Right ventricle myocardium superior (tissue), 1 donor: ENCODE results near the gene C1orf116. TPM values are rescaled to one million over a fixed set of nuclear protein-coding genes. Genes with fewer than 3 reads are reported as not detected.

Experiments
- ATAC-seq: fragments of 200-7000 bp; cut with Tn5 transposase; one replicate; pipeline ENCODE4 v1.9.1; 2020; ENCODE audit warnings: mild to moderate bottlenecking; ENCODE audit not compliant: poor library complexity
- DNase-seq: peaks from one replicate; pipeline ENCODE4 v3.0.0-alpha.2; 2020
- intact Hi-C: fragments of 100-400 bp; cut with DNase I; formaldehyde crosslinking; loops from one replicate; pipeline ENCODE4 v1.11.2; 2022
- long read RNA-seq: library from polyadenylated mRNA; unstranded; transcript quantifications from one replicate; pipeline ENCODE4 v2.0.0, GENCODE V29; 2021
- total RNA-seq: library from RNA; stranded (reverse); fragmentation: NEBNext Ultra II Directional; extraction: Animal tissue kit (Norgen Biotek cat#: 25700); gene quantifications from one replicate; pipeline ENCODE4 v1.2.1, GENCODE V29; 2021
- donor health status: DM: no; HTN: yes; CAD: no; lungs with severe emphysema.

C1orf116 gene
- total RNA-seq, result 0.81 TPM
- long read RNA-seq, partial matches to known transcripts, result 1 of 2 reads
- long read RNA-seq, other reads (novel, unspliced or antisense), result 1 of 2 reads

GRCh38 chr1:207032528-207033017, at the start of gene C1orf116:
Gene C1orf116, minus strand, starts transcription at chr1:207032756. Its CDS starts 5,158 bp downstream, at chr1:207027598.
- DNase-seq (no peak), ATAC-seq (peak; percentile 62)
- intact Hi-C loops, result no loop called here

- DNase-seq (no peak), ATAC-seq (no peak)
- intact Hi-C loops, result no loop called here
Measured at GRCh38 chr1:207081806-207082205, 49.2 kb upstream of the C1orf116 start.

- intact Hi-C loops, result no loop called here
- ATAC-seq (no peak), DNase-seq (no peak)
Measured at GRCh38 chr1:207081088-207081487, 48.5 kb upstream of the C1orf116 start.

- intact Hi-C loops, result no loop called here
- ATAC-seq (no peak), DNase-seq (no peak)
Measured at GRCh38 chr1:207079706-207080241, 47.2 kb upstream of the C1orf116 start.

- DNase-seq, result no peak
- no peak for ATAC-seq
- intact Hi-C loops, result no loop called here
Measured at GRCh38 chr1:207078578-207079132, 46.1 kb upstream of the C1orf116 start.

GRCh38 chr1:207077470-207078377, 45.2 kb upstream of the C1orf116 start:
- ATAC-seq (peak; percentile 84), DNase-seq (no peak)
- intact Hi-C loops, result no loop called here

GRCh38 chr1:207077012-207077411, 44.5 kb upstream of the C1orf116 start:
- peak; percentile 37 for ATAC-seq
- no peak for DNase-seq
- intact Hi-C loops, result no loop called here

- peak; percentile 10 for ATAC-seq
- DNase-seq, result no peak
- intact Hi-C loops, result no loop called here
Measured at GRCh38 chr1:207076181-207076955, 43.8 kb upstream of the C1orf116 start.

GRCh38 chr1:207073906-207074820, 41.6 kb upstream of the C1orf116 start:
- intact Hi-C loops, result no loop called here
- no peak for DNase-seq
- ATAC-seq, result peak; percentile 24

- intact Hi-C loops, result no loop called here
- ATAC-seq (no peak), DNase-seq (no peak)
Measured at GRCh38 chr1:207072233-207072632, 39.7 kb upstream of the C1orf116 start.

- no peak for DNase-seq
- intact Hi-C loops, result no loop called here
- no peak for ATAC-seq
Measured at GRCh38 chr1:207071426-207071825, 38.9 kb upstream of the C1orf116 start.

- ATAC-seq (no peak), DNase-seq (no peak)
- intact Hi-C loops, result no loop called here
Measured at GRCh38 chr1:207070811-207071210, 38.3 kb upstream of the C1orf116 start.

- DNase-seq, result peak; percentile 69
- intact Hi-C loops, result no loop called here
- ATAC-seq, result peak; percentile 76
Measured at GRCh38 chr1:207069858-207070506, 37.4 kb upstream of the C1orf116 start.

GRCh38 chr1:207069061-207069460, 36.5 kb upstream of the C1orf116 start:
- intact Hi-C loops, result no loop called here
- DNase-seq, result no peak
- peak; percentile 28 for ATAC-seq

- intact Hi-C loops, result no loop called here
- no peak for DNase-seq
- ATAC-seq, result no peak
Measured at GRCh38 chr1:207067665-207068064, 35.1 kb upstream of the C1orf116 start.

GRCh38 chr1:207067185-207067584, 34.6 kb upstream of the C1orf116 start:
- intact Hi-C loops, result no loop called here
- ATAC-seq (no peak), DNase-seq (no peak)

GRCh38 chr1:207064561-207064960, 32.0 kb upstream of the C1orf116 start:
- DNase-seq (no peak), ATAC-seq (peak; percentile 82)
- intact Hi-C loops, result no loop called here
